ENCODE data around the gene LAIR1.
"Not testable (repeated sequence)": the region's sequence is repeated elsewhere in the genome, so short reads cannot be mapped to it uniquely, and the experiment has no call there.

GRCh38 chr19:54365798-54366197 is 1.1 kb upstream of the LAIR1 start:
- not testable (repeated sequence) for TF ChIP-seq CTCF (IDR thresholded peaks at IDR 0.05; ENCODE audit: low read length); EZH2phosphoT487 (IDR thresholded peaks at IDR 0.05; ENCODE audit: low read length); EZH2 (optimal IDR thresholded peaks at IDR 0.05; ENCODE audit: low read depth, low read length)
